ENCODE results near the gene CDK14.

CDK14 gene

GRCh38 chr7:90761584-90761983, 165.5 kb downstream of the CDK14 start:
- no peak for TF ChIP-seq CTCF (IDR thresholded peaks at IDR 0.05)

GRCh38 chr7:90763108-90763507, 167.0 kb downstream of the CDK14 start:
- no peak for TF ChIP-seq CTCF (IDR thresholded peaks at IDR 0.05)

GRCh38 chr7:90764848-90765570, 168.9 kb downstream of the CDK14 start:
- TF ChIP-seq CTCF (IDR thresholded peaks at IDR 0.05), result no peak

- no peak for TF ChIP-seq CTCF (IDR thresholded peaks at IDR 0.05)
These were observed 170.9 kb downstream of the CDK14 start for GRCh38 chr7:90766814-90767564.

GRCh38 chr7:90768301-90768700, 172.2 kb downstream of the CDK14 start:
- no peak for TF ChIP-seq CTCF (IDR thresholded peaks at IDR 0.05)

GRCh38 chr7:90769036-90769435, 172.9 kb downstream of the CDK14 start:
- no peak for TF ChIP-seq CTCF (IDR thresholded peaks at IDR 0.05)

GRCh38 chr7:90771281-90771680, 175.2 kb downstream of the CDK14 start:
- no peak for TF ChIP-seq CTCF (IDR thresholded peaks at IDR 0.05)

Data from LNCAP (cell line).